Measurements from ENCODE around the gene ALDH1L1.

The ALDH1L1 gene

DNA sequence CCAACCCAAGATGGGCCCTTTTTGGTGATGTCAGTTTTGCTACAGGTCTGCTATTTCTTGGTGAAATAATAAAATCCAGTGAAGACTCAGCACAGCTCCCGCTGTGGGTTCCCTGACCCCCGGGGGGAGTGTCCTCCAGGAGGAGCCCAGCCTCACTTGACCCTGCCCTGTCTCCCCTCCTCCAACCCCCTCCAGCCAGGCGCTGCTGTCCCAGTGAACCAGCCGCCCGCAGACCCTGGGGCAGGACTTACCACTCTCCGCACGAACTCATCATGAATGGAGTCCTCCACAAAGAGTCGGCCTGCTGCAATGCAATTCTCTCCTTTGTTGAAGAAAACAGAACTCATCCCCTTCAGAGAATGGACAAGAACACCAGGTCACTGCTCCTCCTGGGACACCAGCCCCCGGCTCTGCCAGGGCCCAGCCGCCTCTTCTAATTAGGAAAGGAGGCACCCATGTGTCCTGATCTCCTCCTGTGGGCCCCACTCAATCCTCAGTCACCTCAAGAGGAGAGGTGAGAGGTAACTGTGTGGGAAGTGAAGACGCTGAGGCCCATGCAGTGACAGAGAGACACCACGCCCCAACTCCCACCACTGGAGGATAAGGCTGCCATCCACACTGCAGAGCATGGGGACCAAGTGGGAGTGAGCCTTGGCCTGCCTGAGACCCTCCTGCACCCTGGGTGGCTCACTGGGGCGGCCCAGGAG is 67.7 kb downstream of the ALDH1L1 start:
- no peaks in the 10 kb centered on the region for H3K4me1 ChIP-seq (ENCODE audit: control insufficient read depth in 2 of 2, insufficient read depth in 2 of 2, low read length in 2 of 2)
- no peaks in the 10 kb centered on the region for H3K27me3 ChIP-seq (ENCODE audit: control insufficient read depth in 2 of 2, insufficient read depth in 2 of 2, low read length in 2 of 2)
- H3K27ac ChIP-seq (ENCODE audit: low read depth in 2 of 2, low read length in 2 of 2), result no peak overlapping the region
- no peaks in the 10 kb centered on the region for H3K36me3 ChIP-seq (ENCODE audit: control insufficient read depth in 2 of 2, insufficient read depth in 2 of 2, low read length in 2 of 2)
- H3K9ac ChIP-seq (ENCODE audit: low read depth in 1 of 2, low read length in 2 of 2), result no peak overlapping the region
- no peaks in the 10 kb centered on the region for H3K9me3 ChIP-seq (ENCODE audit: control insufficient read depth in 2 of 2, low read length in 2 of 2)
- no peak overlapping the region for H3K4me3 ChIP-seq (ENCODE audit: low read length in 2 of 2)

DNA sequence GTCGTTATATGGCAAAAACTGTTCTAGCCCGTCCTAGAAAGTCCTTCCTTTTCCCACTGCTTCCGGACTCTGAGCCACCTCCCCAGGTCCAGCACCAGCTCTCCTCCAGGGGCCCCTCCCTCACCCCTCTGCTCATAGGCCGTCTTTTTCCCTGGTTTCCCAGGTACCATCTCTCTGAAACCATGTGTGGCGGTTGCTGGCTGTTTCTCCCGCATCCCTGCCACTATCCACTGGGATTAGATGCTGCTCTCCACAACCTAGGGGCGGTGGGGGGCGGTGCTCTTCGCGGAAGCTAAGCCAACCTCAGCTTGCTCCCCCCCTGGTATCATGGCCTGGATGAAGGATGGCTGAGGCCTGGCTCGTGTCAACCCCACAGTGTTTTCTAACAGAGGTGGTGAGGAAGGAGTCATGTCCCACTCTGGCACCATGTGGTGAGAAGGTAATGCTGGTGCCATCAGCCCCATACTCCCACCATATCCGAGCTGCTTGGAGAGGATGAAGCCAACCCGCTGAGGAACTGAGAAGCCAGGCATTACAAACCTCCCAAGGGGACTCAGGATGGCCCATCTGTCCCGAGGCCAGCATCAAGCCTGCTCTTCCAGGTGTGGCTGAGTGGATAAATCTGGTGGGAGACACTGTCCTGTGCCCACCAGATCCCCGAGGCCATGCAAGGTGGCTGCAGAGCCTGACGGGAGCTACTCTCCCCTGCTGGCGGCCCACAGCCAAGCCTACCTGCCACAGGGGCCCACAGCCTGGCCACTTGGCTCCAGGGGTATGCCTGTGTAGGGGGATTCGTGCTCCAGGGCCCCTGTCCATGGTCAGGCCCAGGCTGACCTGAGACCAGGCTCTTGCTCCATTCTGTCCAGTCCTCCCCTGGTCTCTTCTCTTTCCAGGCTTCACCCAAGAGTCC is 68.6 kb downstream of the ALDH1L1 start:
- Histone ChIP-seq H3K27me3 (ENCODE audit: control insufficient read depth in 2 of 2, insufficient read depth in 2 of 2, low read length in 2 of 2) (no peaks in the 10 kb centered on the region), H3K27ac (ENCODE audit: low read depth in 2 of 2, low read length in 2 of 2) (no peak overlapping the region), H3K36me3 (ENCODE audit: control insufficient read depth in 2 of 2, insufficient read depth in 2 of 2, low read length in 2 of 2) (no peaks in the 10 kb centered on the region), H3K9me3 (ENCODE audit: control insufficient read depth in 2 of 2, low read length in 2 of 2) (no peaks in the 10 kb centered on the region), H3K4me3 (ENCODE audit: low read length in 2 of 2) (no peak overlapping the region), H3K9ac (ENCODE audit: low read depth in 1 of 2, low read length in 2 of 2) (no peak overlapping the region), H3K4me1 (ENCODE audit: control insufficient read depth in 2 of 2, insufficient read depth in 2 of 2, low read length in 2 of 2) (no peaks in the 10 kb centered on the region)

DNA sequence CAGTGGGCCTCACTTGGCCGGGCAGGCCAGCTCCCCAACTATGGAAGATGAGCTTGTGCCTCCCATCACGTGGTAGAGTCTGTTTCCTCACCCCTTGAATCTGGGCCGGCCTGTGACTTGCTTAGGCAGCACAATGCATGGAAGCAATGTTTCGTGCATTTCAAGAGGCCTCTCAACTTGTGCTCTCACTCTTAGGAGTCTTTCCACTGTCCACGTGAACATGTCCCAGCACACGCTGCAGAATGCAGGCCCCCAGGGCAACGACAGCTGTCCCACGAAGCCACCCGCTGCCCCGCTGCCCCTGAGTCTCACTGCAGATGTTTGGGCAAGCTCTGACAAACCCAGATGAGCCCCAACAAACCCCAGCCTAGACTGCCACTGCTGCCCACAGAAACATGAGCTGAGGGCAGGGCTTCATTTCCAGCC is 69.2 kb downstream of the ALDH1L1 start:
- Histone ChIP-seq H3K27ac (ENCODE audit: low read depth in 2 of 2, low read length in 2 of 2) (no peak overlapping the region), H3K4me3 (ENCODE audit: low read length in 2 of 2) (no peak overlapping the region), H3K9me3 (ENCODE audit: control insufficient read depth in 2 of 2, low read length in 2 of 2) (no peaks in the 10 kb centered on the region), H3K4me1 (ENCODE audit: control insufficient read depth in 2 of 2, insufficient read depth in 2 of 2, low read length in 2 of 2) (no peaks in the 10 kb centered on the region), H3K9ac (ENCODE audit: low read depth in 1 of 2, low read length in 2 of 2) (no peak overlapping the region), H3K36me3 (ENCODE audit: control insufficient read depth in 2 of 2, insufficient read depth in 2 of 2, low read length in 2 of 2) (no peaks in the 10 kb centered on the region), H3K27me3 (ENCODE audit: control insufficient read depth in 2 of 2, insufficient read depth in 2 of 2, low read length in 2 of 2) (no peaks in the 10 kb centered on the region)

DNA sequence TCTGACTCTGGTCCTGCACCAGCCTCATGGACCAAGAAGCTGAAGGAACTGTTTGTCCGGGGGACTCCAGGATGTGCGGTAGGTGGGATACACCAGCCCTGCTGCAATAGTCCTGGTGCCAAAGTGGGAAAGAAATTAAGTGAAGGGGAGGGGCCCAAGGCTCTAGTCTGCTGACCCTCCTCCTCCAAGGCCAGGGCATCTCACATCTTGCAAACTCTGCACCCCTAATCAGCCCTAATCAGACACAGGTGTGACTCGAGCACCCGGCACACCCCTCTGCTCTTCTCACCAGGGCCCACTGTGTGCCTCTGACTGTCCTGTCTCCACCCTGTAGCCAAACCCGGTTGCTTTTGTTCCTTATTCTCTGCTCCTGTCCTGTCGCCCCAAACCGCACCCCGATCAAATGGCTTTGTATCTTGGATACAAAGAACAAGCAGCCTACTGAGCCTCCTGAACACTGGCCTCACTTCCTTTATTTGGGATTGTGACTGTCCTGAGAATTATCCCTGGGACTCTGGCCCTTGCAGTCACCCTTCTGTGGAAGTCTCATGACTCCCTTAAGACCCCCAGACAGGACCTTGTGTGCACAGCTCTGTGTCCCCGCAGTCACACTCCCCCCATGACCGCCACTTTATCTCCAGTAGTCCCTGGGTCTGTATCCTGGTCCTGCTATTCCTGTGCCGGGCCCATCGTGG is 69.8 kb downstream of the ALDH1L1 start:
- Histone ChIP-seq H3K36me3 (ENCODE audit: control insufficient read depth in 2 of 2, insufficient read depth in 2 of 2, low read length in 2 of 2) (no peaks in the 10 kb centered on the region), H3K4me3 (ENCODE audit: low read length in 2 of 2) (no peak overlapping the region)

DNA sequence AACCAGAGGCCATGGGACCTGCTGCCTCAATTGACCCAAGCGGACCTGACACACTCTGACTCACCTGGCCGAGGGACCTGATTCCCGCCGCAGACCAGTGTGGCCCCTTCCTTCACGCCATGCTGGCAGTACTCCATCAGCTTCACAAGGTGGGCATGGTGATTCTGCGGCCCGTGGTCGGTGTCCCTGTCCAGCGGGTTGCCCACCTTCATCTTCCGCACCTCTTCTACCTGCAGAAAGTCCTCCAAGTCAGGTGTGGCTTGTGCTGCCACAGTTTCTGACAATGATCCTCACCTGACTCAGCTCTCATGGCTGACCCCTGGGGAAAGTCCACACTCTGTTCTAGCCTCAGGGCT is 70.5 kb downstream of the ALDH1L1 start:
- Histone ChIP-seq H3K9ac (ENCODE audit: low read depth in 1 of 2, low read length in 2 of 2) (no peak overlapping the region), H3K36me3 (ENCODE audit: control insufficient read depth in 2 of 2, insufficient read depth in 2 of 2, low read length in 2 of 2) (no peaks in the 10 kb centered on the region), H3K4me1 (ENCODE audit: control insufficient read depth in 2 of 2, insufficient read depth in 2 of 2, low read length in 2 of 2) (no peaks in the 10 kb centered on the region), H3K27me3 (ENCODE audit: control insufficient read depth in 2 of 2, insufficient read depth in 2 of 2, low read length in 2 of 2) (no peaks in the 10 kb centered on the region), H3K27ac (ENCODE audit: low read depth in 2 of 2, low read length in 2 of 2) (no peak overlapping the region), H3K9me3 (ENCODE audit: control insufficient read depth in 2 of 2, low read length in 2 of 2) (no peaks in the 10 kb centered on the region), H3K4me3 (ENCODE audit: low read length in 2 of 2) (no peak overlapping the region)

More for the DNA sequence above, 69.8 kb downstream of the ALDH1L1 start:
- Histone ChIP-seq H3K27me3 (ENCODE audit: control insufficient read depth in 2 of 2, insufficient read depth in 2 of 2, low read length in 2 of 2) (no peaks in the 10 kb centered on the region), H3K9me3 (ENCODE audit: control insufficient read depth in 2 of 2, low read length in 2 of 2) (no peaks in the 10 kb centered on the region), H3K4me1 (ENCODE audit: control insufficient read depth in 2 of 2, insufficient read depth in 2 of 2, low read length in 2 of 2) (no peaks in the 10 kb centered on the region), H3K9ac (ENCODE audit: low read depth in 1 of 2, low read length in 2 of 2) (no peak overlapping the region), H3K27ac (ENCODE audit: low read depth in 2 of 2, low read length in 2 of 2) (no peak overlapping the region)

DNA sequence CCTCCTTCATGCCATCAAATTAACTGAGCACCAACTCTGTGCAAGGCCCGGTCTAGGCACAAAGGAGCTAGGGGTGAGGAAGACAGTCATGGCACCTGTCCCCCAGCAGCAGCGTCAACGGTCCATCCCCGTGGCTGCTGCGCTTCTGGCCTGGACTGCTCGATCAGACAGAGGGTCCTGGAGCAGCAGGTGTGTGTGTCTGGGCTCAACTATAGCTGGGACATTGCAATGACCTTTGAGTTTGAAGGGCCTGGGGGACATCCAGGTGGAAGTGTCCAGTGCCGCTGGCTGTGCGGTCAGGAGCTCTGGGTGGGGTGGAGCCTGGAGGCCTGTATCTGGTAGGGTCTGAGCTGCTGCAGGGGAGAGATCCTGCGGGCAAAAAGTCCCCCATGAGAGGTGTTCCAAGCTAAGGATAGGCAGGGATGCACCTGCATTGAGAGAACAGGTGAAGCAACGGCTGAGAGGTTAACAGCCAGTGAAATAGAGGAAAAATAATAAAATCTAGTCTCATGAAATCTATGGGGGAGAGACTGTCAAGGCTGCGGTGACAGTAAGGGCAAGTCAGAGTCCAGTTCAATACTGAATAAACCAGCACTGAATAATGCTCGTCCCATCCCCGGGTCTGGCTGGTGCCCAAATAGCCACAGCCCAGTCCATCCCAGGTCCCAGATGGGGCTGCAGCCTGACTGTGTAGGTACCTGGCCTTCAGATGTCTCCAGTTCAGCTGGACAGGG is 71.1 kb downstream of the ALDH1L1 start:
- H3K9me3 ChIP-seq (ENCODE audit: control insufficient read depth in 2 of 2, low read length in 2 of 2), result no peaks in the 10 kb centered on the region
- no peaks in the 10 kb centered on the region for H3K36me3 ChIP-seq (ENCODE audit: control insufficient read depth in 2 of 2, insufficient read depth in 2 of 2, low read length in 2 of 2)
- no peak overlapping the region for H3K9ac ChIP-seq (ENCODE audit: low read depth in 1 of 2, low read length in 2 of 2)
- no peaks in the 10 kb centered on the region for H3K27me3 ChIP-seq (ENCODE audit: control insufficient read depth in 2 of 2, insufficient read depth in 2 of 2, low read length in 2 of 2)
- no peak overlapping the region for H3K4me3 ChIP-seq (ENCODE audit: low read length in 2 of 2)
- no peaks in the 10 kb centered on the region for H3K4me1 ChIP-seq (ENCODE audit: control insufficient read depth in 2 of 2, insufficient read depth in 2 of 2, low read length in 2 of 2)
- H3K27ac ChIP-seq (ENCODE audit: low read depth in 2 of 2, low read length in 2 of 2), result no peak overlapping the region

DNA sequence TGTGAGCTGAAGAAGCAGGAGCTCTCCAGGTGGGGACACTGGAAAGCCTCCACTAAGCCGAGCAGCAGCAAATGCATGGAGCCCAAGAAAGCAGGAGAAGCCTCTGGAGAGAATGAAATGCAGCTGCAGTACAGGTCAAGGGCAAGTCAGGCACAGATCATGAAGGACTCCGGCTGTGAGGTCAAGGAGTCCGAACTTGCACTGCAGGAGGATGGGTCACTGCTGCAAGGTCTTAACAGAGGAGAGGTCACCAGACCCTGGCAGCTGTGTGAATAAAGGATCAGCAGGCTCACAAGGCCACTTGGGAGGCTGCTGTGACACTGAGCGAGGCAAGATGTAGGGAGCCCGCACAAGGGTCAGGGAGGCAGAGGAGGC is 71.7 kb downstream of the ALDH1L1 start:
- H3K4me1 ChIP-seq (ENCODE audit: control insufficient read depth in 2 of 2, insufficient read depth in 2 of 2, low read length in 2 of 2), result no peaks in the 10 kb centered on the region

DNA sequence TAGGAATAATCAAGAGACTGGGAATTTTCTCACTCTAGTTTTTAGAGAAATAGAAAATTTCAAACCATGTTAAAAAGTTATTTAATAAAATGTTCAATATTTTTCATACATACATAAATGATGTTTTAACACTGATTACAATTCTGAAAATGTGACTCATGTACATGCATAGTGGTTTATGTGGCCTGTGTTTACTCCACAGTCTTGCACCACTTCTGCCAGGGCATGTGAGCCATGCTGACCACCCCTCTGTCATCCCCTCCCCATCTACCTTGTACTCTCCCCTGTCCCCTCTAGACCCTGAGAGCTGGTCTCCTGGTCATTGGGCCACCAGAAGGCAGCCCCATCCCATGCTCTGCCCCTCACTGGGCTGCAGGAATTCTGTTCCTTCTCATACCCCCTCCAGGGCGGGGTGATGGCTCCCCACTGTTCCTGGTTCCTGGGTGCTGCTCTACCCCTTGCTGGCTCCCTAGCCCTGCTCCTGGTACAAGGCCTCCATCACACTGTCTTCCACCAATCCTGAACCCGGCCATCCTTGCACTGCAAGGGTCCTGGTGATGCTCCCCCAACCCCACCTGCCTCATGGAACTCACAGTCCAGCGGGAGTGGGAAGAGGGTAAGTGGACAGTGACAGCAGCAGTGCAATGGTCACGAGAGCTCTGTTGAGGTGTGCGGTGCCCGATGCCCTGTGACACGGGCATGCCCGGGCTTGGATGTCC is 72.3 kb downstream of the ALDH1L1 start:
- Histone ChIP-seq H3K9ac (ENCODE audit: low read depth in 1 of 2, low read length in 2 of 2) (no peak overlapping the region), H3K4me3 (ENCODE audit: low read length in 2 of 2) (no peak overlapping the region), H3K27ac (ENCODE audit: low read depth in 2 of 2, low read length in 2 of 2) (no peak overlapping the region), H3K9me3 (ENCODE audit: control insufficient read depth in 2 of 2, low read length in 2 of 2) (no peaks in the 10 kb centered on the region), H3K27me3 (ENCODE audit: control insufficient read depth in 2 of 2, insufficient read depth in 2 of 2, low read length in 2 of 2) (no peaks in the 10 kb centered on the region), H3K36me3 (ENCODE audit: control insufficient read depth in 2 of 2, insufficient read depth in 2 of 2, low read length in 2 of 2) (no peaks in the 10 kb centered on the region), H3K4me1 (ENCODE audit: control insufficient read depth in 2 of 2, insufficient read depth in 2 of 2, low read length in 2 of 2) (peaks cover 0 to under 1% of the 10 kb centered on the region in 2 donors)

More for the DNA sequence above, 71.7 kb downstream of the ALDH1L1 start:
- H3K4me3 ChIP-seq (ENCODE audit: low read length in 2 of 2), result no peak overlapping the region
- H3K27me3 ChIP-seq (ENCODE audit: control insufficient read depth in 2 of 2, insufficient read depth in 2 of 2, low read length in 2 of 2), result no peaks in the 10 kb centered on the region
- H3K27ac ChIP-seq (ENCODE audit: low read depth in 2 of 2, low read length in 2 of 2), result no peak overlapping the region
- H3K36me3 ChIP-seq (ENCODE audit: control insufficient read depth in 2 of 2, insufficient read depth in 2 of 2, low read length in 2 of 2), result no peaks in the 10 kb centered on the region
- H3K9me3 ChIP-seq (ENCODE audit: control insufficient read depth in 2 of 2, low read length in 2 of 2), result no peaks in the 10 kb centered on the region
- no peak overlapping the region for H3K9ac ChIP-seq (ENCODE audit: low read depth in 1 of 2, low read length in 2 of 2)

DNA sequence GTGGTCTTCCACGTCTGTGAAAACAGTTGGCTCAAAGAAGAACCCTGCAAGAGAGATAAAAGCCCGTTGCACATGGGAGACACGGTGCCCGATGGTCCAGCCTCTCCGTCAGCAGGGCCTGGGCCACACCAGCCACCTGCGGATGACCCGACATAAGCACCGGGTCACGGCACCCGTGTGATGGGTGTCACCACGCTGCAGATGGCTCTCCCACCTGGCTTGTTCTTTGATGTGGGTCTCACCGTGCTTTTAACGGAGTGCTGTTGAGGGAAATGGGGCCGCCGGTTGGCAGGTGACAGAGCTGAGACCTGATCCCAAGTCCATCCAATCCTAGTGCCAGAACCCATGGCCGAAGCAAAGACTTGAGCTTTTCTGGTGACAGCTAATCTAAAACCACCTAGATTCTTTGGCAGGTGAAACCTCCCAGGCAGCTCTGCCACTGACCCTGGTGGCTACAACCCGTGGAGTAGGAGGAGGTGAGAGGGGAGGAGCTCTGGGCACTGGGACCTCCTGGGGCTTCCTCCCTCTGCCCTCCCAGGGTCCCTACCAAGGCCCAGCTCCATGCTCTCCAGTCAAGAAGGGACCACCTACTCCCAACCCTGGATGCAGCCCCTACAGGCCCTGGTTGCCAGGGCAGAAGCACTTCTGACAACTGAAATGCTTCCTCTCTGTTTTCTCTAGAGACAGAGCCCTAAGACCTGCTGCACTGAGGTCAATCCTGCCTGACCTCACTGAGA is 73.0 kb downstream of the ALDH1L1 start:
- no peak overlapping the region for H3K4me3 ChIP-seq (ENCODE audit: low read length in 2 of 2)
- H3K27ac ChIP-seq (ENCODE audit: low read depth in 2 of 2, low read length in 2 of 2), result no peak overlapping the region
- H3K36me3 ChIP-seq (ENCODE audit: control insufficient read depth in 2 of 2, insufficient read depth in 2 of 2, low read length in 2 of 2), result no peaks in the 10 kb centered on the region
- peaks cover 0 to 5% of the 10 kb centered on the region in 2 donors for H3K4me1 ChIP-seq (ENCODE audit: control insufficient read depth in 2 of 2, insufficient read depth in 2 of 2, low read length in 2 of 2)
- no peaks in the 10 kb centered on the region for H3K27me3 ChIP-seq (ENCODE audit: control insufficient read depth in 2 of 2, insufficient read depth in 2 of 2, low read length in 2 of 2)
- H3K9ac ChIP-seq (ENCODE audit: low read depth in 1 of 2, low read length in 2 of 2), result no peak overlapping the region
- no peaks in the 10 kb centered on the region for H3K9me3 ChIP-seq (ENCODE audit: control insufficient read depth in 2 of 2, low read length in 2 of 2)

Measured in mucosa of rectum (tissue), 2 donors.